Measurements from ENCODE around the gene DEPDC5.

DNA sequence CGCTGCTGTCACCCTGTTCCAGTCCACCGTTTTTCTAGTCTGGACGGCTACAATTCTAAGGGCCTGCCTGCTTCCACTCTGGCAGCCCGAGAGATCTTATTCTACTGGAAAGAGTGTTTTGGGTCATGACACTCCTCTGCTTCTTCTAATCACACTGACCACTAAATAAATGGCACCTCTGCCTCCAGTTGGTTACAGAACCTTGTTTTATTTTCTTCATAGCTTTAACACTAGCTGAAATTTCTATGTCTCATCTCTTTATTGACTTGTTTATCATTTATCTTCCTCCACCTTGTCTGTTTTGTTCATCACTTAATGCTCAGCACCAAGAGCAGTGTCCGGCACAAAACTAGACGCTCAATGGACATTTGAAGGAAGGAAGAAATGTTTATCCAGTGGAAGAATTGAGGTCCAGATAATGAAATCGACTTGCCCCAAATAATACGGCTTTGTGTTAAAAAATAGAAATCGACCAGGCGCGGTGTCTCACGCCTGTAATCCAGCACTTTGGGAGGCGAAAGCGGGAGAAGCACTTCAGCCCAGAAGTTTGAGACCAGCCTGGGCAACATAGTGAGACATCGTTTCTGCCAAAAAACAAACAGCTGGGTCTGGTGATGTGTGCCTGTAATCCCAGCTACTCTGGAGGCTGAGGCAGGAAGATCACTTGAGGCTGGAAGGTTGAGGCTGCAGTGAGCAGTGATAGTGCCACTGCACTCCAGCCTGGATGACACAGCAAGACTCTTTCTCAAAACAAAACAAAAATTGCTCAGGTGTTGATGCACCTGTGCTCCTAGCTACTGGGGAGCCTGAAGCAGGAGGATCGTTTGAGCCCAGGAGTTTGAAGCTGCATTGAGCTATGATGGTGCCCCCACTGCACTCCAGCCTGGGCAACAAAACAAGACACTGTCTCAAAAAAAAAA is 3.2 kb upstream of the DEPDC5 start:
- TF ChIP-seq, protein P1, sequence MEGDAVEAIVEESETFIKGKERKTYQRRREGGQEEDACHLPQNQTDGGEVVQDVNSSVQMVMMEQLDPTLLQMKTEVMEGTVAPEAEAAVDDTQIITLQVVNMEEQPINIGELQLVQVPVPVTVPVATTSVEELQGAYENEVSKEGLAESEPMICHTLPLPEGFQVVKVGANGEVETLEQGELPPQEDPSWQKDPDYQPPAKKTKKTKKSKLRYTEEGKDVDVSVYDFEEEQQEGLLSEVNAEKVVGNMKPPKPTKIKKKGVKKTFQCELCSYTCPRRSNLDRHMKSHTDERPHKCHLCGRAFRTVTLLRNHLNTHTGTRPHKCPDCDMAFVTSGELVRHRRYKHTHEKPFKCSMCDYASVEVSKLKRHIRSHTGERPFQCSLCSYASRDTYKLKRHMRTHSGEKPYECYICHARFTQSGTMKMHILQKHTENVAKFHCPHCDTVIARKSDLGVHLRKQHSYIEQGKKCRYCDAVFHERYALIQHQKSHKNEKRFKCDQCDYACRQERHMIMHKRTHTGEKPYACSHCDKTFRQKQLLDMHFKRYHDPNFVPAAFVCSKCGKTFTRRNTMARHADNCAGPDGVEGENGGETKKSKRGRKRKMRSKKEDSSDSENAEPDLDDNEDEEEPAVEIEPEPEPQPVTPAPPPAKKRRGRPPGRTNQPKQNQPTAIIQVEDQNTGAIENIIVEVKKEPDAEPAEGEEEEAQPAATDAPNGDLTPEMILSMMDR (IDR thresholded peaks at IDR 0.05) = no peak
- TF ChIP-seq EZH2 (IDR thresholded peaks at IDR 0.05; ENCODE audit: borderline replicate concordance, insufficient read depth, low read depth, low read length, poor library complexity, severe bottlenecking) = no peak

Data from B cell (primary cell).